Uterus (tissue), 4 donors: Measurements from ENCODE around the gene BMPR1B. TPM values are rescaled to one million over a fixed set of nuclear protein-coding genes. Genes with fewer than 3 reads are reported as not detected.

ENCODE experiments used
- DNase-seq, 2 donors: peaks; one replicate each; pipeline ENCODE4 v3.0.0-alpha.2; 2019 to 2020
- H3K27ac ChIP-seq, 2 donors: fragments of 200-600 bp; sonication (generic); 1 replicate in 1 of 2; 2 replicates in 1 of 2; pipeline ENCODE4 v1.5.1; 2016 to 2018
- H3K27me3 ChIP-seq, 2 donors: fragments of 200-600 bp; sonication (generic); one replicate each; pipeline ENCODE4 v1.5.1; 2018 to 2019; ENCODE audit warnings: control low read depth in 1 of 2
- H3K36me3 ChIP-seq, 2 donors: fragments of 200-600 bp; sonication (generic); one replicate each; pipeline ENCODE4 v1.5.1; 2019; ENCODE audit warnings: control low read depth in 1 of 2
- H3K4me1 ChIP-seq, 2 donors: fragments of 200-600 bp; sonication (generic); one replicate each; pipeline ENCODE4 v1.5.1; 2018 to 2019; ENCODE audit warnings: control low read depth in 1 of 2
- H3K4me3 ChIP-seq, 2 donors: fragments of 200-600 bp; sonication (generic); 1 replicate in 1 of 2; 2 replicates in 1 of 2; pipeline ENCODE4 v1.5.1; 2018 to 2019; ENCODE audit warnings: mild to moderate bottlenecking in 1 of 2
- H3K9me3 ChIP-seq, 2 donors: fragments of 200-600 bp; sonication (generic); one replicate each; pipeline ENCODE4 v1.5.1; 2019; ENCODE audit warnings: control low read depth in 1 of 2
- CTCF ChIP-seq, 4 experiments: fragments of 200-600 bp in 2 of 4; fragments of 450-650 bp in 2 of 4; sonication (generic) in 2 of 4; IDR thresholded peaks; one replicate each; pipeline ENCODE4 v1.5.1; 2016 to 2019; ENCODE audit warnings: antibody characterized with exemption in 4 of 4, mild to moderate bottlenecking in 2 of 4, moderate library complexity in 1 of 4
- POLR2A ChIP-seq, 2 donors: fragments of 450-650 bp; IDR thresholded peaks; one replicate each; pipeline ENCODE4 v1.6.1; 2016; ENCODE audit warnings: antibody characterized with exemption in 2 of 2, mild to moderate bottlenecking in 1 of 2, moderate library complexity in 1 of 2
- intact Hi-C: fragments of 100-400 bp; cut with DNase I; formaldehyde crosslinking; loops from one replicate; pipeline ENCODE4 v1.15.1; 2023; ENCODE audit warnings: low total_unique reads
- total RNA-seq, 4 donors: library from RNA; depleted of rRNA in 3 of 4; stranded (reverse); fragments of >200 nt in 3 of 4; gene quantifications; one replicate each; pipeline versions ENCODE4 v1.1.0 to v1.2.4, GENCODE V29; 2014 to 2023
- donor health status: DM: yes; HTN: yes; CAD: no.

Gene BMPR1B
- total RNA-seq, 4 donors from 2014 or later: under 0.01 to 13.6 (median 3.3) TPM

GRCh38 chr4:94882756-94883155 lies 125.0 kb downstream of the BMPR1B start:
- intact Hi-C loops: no loop called here
- no peak overlapping the region for H3K4me3 ChIP-seq
- no peaks in the 10 kb centered on the region for H3K9me3 ChIP-seq
- TF ChIP-seq POLR2A (IDR thresholded peaks at IDR 0.05) (no peak), CTCF (IDR thresholded peaks at IDR 0.05) (no peak)
- no peaks in the 10 kb centered on the region for H3K27me3 ChIP-seq
- no peaks in the 10 kb centered on the region for H3K4me1 ChIP-seq
- DNase-seq: no peak
- H3K27ac ChIP-seq: no peak overlapping the region
- no peaks in the 10 kb centered on the region for H3K36me3 ChIP-seq

GRCh38 chr4:94887027-94887426 lies 129.3 kb downstream of the BMPR1B start:
- no peak for TF ChIP-seq CTCF (IDR thresholded peaks at IDR 0.05)
- TF ChIP-seq POLR2A (IDR thresholded peaks at IDR 0.05): no peak
- Histone ChIP-seq H3K4me1 (no peaks in the 10 kb centered on the region), H3K27ac (no peak overlapping the region), H3K4me3 (no peak overlapping the region), H3K36me3 (no peaks in the 10 kb centered on the region), H3K9me3 (no peaks in the 10 kb centered on the region), H3K27me3 (no peaks in the 10 kb centered on the region)
- intact Hi-C loops: no loop called here
- DNase-seq: no peak

GRCh38 chr4:94889523-94889922 lies 131.8 kb downstream of the BMPR1B start:
- Histone ChIP-seq H3K27ac (no peak overlapping the region), H3K4me1 (no peaks in the 10 kb centered on the region), H3K4me3 (no peak overlapping the region), H3K36me3 (no peaks in the 10 kb centered on the region), H3K27me3 (no peaks in the 10 kb centered on the region), H3K9me3 (no peaks in the 10 kb centered on the region)
- TF ChIP-seq POLR2A (IDR thresholded peaks at IDR 0.05): no peak
- TF ChIP-seq CTCF (IDR thresholded peaks at IDR 0.05): no peak
- intact Hi-C loops: no loop called here
- no peak for DNase-seq

DNA sequence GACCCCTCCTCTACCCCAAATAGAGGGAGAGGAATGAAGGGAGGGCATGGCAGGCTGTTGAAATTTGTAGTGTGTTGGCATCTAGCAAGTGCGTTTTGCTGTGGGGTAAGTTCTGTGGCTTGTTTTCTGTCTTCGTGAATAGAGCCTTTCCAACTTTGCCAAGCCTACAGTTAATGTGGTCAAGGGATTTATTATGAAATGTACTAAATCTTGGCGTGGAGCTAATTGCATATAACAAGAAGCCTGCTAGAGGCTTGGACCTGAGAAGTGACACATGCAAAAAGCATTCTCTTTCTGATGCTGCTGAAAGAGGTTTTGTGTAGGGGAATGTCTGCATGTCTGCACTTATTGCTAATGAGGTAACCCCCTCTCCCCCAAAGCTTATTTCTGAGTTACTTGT lies 132.2 kb downstream of the BMPR1B start:
- DNase-seq: no peak
- intact Hi-C loops: no loop called here
- H3K27me3 ChIP-seq: no peaks in the 10 kb centered on the region
- no peaks in the 10 kb centered on the region for H3K9me3 ChIP-seq
- H3K36me3 ChIP-seq: no peaks in the 10 kb centered on the region
- TF ChIP-seq CTCF (IDR thresholded peaks at IDR 0.05): no peak
- no peak for TF ChIP-seq POLR2A (IDR thresholded peaks at IDR 0.05)
- H3K27ac ChIP-seq: no peak overlapping the region
- H3K4me3 ChIP-seq: no peak overlapping the region
- H3K4me1 ChIP-seq: no peaks in the 10 kb centered on the region

DNA sequence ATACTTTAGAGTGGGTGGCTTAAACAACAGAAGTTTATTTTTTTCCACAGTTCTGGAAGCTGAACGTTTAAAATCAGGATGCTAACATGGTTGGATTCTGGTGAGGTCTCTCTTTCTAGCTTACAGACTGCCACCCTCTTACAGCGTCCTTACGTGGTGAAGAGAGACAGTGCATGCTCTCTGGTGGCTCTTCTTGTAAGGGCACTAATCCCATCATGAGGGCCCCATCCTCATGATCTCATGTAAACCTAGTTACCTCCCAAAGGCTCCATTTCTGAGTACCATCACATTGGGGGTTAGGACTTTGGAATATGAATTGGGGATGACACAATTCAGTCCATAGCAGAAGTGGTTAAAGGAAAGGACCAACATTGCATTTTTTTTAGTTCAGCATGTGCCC lies 132.8 kb downstream of the BMPR1B start:
- no peak for TF ChIP-seq CTCF (IDR thresholded peaks at IDR 0.05)
- no peak for TF ChIP-seq POLR2A (IDR thresholded peaks at IDR 0.05)
- no peak for DNase-seq
- Histone ChIP-seq H3K36me3 (no peaks in the 10 kb centered on the region), H3K27ac (no peak overlapping the region), H3K27me3 (no peaks in the 10 kb centered on the region), H3K4me1 (no peaks in the 10 kb centered on the region), H3K4me3 (no peak overlapping the region), H3K9me3 (no peaks in the 10 kb centered on the region)
- intact Hi-C loops: no loop called here
